ENCODE results near the gene CLCN7. TPM values are rescaled to one million over a fixed set of nuclear protein-coding genes. Genes with fewer than 3 reads are reported as not detected.

The CLCN7 gene
- total RNA-seq, 4 donors from 2014 or later, result 33.0 to 67.7 (median 39.2) TPM

DNA sequence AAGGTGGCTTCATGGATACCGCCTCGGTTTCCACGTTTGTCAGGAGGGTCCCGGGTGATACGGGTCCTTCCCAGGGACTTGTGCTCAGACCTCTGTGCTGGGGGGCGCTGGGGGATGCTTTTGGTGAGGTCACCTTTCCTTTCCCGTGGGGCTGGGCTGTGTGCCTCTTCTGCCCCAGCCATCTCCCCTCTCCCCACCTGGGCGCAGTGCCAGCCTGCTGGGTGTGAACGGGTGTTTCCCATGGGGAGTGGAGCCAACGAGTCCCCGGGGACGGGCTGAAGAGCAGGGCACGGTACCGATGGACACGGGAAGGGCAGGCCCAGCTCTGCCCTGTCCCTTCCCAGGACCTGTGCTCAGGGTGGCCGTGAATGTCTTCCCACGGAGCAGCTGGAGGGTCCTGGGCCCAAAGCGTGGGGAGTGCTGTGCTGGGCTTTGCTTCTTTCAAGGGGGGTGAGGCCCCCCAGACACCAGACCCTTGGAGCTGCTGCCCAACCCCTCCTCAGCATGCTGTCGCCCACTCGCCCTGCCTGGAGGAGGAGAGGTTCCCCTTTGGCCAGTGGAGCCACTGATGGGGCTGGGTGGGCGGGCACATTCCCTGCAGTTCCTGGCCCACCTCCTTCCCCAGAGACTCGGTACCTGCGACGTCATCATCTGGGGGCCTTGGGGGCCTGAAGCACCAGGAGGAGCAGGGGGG, 33.8 kb upstream of the CLCN7 start:
- Histone ChIP-seq H3K9me3 (no peaks in the 10 kb centered on the region), H3K4me3 (no peak overlapping the region), H3K4me1 (peaks cover 0 to 23% (median 16%) of the 10 kb centered on the region in 3 donors), H3K36me3 (peaks cover 0 to 80% of the 10 kb centered on the region in 2 donors), H3K27me3 (no peaks in the 10 kb centered on the region), H3K27ac (peak overlapping the region in 3 of 4 donors; percentile 69 to 74 (median 73))
- no peak for TF ChIP-seq POLR2AphosphoS5 (IDR thresholded peaks at IDR 0.05)
- no peak for TF ChIP-seq EP300 (IDR thresholded peaks at IDR 0.05)
- TF ChIP-seq, protein P1, sequence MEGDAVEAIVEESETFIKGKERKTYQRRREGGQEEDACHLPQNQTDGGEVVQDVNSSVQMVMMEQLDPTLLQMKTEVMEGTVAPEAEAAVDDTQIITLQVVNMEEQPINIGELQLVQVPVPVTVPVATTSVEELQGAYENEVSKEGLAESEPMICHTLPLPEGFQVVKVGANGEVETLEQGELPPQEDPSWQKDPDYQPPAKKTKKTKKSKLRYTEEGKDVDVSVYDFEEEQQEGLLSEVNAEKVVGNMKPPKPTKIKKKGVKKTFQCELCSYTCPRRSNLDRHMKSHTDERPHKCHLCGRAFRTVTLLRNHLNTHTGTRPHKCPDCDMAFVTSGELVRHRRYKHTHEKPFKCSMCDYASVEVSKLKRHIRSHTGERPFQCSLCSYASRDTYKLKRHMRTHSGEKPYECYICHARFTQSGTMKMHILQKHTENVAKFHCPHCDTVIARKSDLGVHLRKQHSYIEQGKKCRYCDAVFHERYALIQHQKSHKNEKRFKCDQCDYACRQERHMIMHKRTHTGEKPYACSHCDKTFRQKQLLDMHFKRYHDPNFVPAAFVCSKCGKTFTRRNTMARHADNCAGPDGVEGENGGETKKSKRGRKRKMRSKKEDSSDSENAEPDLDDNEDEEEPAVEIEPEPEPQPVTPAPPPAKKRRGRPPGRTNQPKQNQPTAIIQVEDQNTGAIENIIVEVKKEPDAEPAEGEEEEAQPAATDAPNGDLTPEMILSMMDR (IDR thresholded peaks at IDR 0.05), result no peak
- TF ChIP-seq POLR2A (IDR thresholded peaks at IDR 0.05), result no peak
- ATAC-seq, result no peak
- WGBS, 2 donors (ENCODE audit: low coverage in 1 of 2), result 60% methylated on average over 3 of the region's 24 CpGs; no CpG with 5 or more reads in 1 of the 2 donors

GRCh38 chr16:1506494-1507213, 31.8 kb upstream of the CLCN7 start:
- Histone ChIP-seq H3K36me3 (peaks cover 0 to 89% of the 10 kb centered on the region in 2 donors), H3K27ac (no peak overlapping the region), H3K4me1 (peaks cover 0 to 23% (median 16%) of the 10 kb centered on the region in 3 donors), H3K4me3 (no peak overlapping the region), H3K9me3 (no peaks in the 10 kb centered on the region), H3K27me3 (no peaks in the 10 kb centered on the region)
- no CpG with 5 or more reads among the region's 37 CpGs for WGBS, 2 donors (ENCODE audit: low coverage in 1 of 2)
- ATAC-seq, result no peak
- TF ChIP-seq POLR2AphosphoS5 (IDR thresholded peaks at IDR 0.05) (no peak), POLR2A (IDR thresholded peaks at IDR 0.05) (no peak), EP300 (IDR thresholded peaks at IDR 0.05) (no peak)
- TF ChIP-seq, protein P1 (IDR thresholded peaks at IDR 0.05), result no peak

- TF ChIP-seq, protein P1 (IDR thresholded peaks at IDR 0.05), result no peak
- no peak for TF ChIP-seq POLR2AphosphoS5 (IDR thresholded peaks at IDR 0.05)
- no peak for TF ChIP-seq POLR2A (IDR thresholded peaks at IDR 0.05)
- TF ChIP-seq EP300 (IDR thresholded peaks at IDR 0.05), result no peak
- Histone ChIP-seq H3K9me3 (no peaks in the 10 kb centered on the region), H3K4me1 (peaks cover 0 to 23% (median 16%) of the 10 kb centered on the region in 3 donors), H3K27ac (no peak overlapping the region), H3K27me3 (no peaks in the 10 kb centered on the region), H3K36me3 (peaks cover 0 to 91% of the 10 kb centered on the region in 2 donors), H3K4me3 (no peak overlapping the region)
- 50 to 80% methylated on average over 1 of the region's 22 CpGs for WGBS, 2 donors (ENCODE audit: low coverage in 1 of 2)
- ATAC-seq, result no peak
These were observed 31.1 kb upstream of the CLCN7 start for GRCh38 chr16:1505912-1506311.

DNA sequence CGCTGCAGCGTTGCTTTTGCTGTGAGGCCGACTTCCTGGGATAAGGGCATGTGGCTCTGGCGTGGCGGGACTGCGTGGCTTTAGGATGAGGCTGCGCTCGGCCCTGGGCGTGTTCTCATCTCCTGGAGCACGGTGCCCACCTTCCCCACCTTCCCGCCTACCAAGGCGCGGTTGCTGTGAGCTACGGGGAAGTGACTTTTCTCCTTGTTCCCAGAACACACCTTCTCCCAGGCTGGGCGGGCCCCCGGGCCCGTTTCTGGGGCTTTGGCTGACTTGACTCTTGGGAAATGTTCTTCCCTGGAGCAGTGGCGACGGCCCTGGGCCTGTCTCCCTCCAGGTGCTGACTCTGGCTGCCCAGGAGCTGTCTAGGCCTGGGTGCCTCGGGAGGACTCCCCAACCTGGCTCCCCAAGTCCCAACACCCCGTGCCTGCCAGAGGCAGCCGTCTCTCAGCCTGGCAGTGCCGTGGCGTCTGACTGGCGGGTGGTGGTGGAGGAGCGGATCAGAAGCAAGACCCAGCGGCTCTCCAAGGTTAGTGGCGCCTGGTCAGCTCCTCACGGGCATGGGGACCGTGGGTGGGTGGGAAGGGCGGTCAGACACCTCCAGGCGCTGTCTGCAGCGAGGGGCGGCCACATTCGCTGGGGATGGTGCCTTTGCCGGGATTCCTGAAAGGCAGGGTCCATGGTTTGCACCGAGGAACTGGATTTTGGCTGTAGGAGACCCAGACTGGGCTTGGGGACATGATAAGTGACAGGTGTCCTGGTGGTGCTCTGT, 30.4 kb upstream of the CLCN7 start:
- Histone ChIP-seq H3K36me3 (peaks cover 0 to 91% of the 10 kb centered on the region in 2 donors), H3K27ac (no peak overlapping the region), H3K4me1 (peaks cover 0 to 19% (median 15%) of the 10 kb centered on the region in 3 donors), H3K27me3 (no peaks in the 10 kb centered on the region), H3K9me3 (no peaks in the 10 kb centered on the region), H3K4me3 (no peak overlapping the region)
- 96 to 100% methylated on average over 3 to 5 of the region's 37 CpGs for WGBS, 2 donors (ENCODE audit: low coverage in 1 of 2)
- ATAC-seq, result no peak
- TF ChIP-seq, protein P1 (IDR thresholded peaks at IDR 0.05), result no peak
- no peak for TF ChIP-seq EP300 (IDR thresholded peaks at IDR 0.05)
- no peak for TF ChIP-seq POLR2A (IDR thresholded peaks at IDR 0.05)
- TF ChIP-seq POLR2AphosphoS5 (IDR thresholded peaks at IDR 0.05), result no peak

Data from gastroesophageal sphincter (tissue), 4 donors.